CD4-positive, alpha-beta T cell treated with Interleukin-4 for 4 hours (primary cell): ENCODE measurements around the gene DTL.

Experiments used
- DNase-seq: peaks from one replicate; pipeline ENCODE4 v3.0.0-alpha.2; 2020

DTL gene

GRCh38 chr1:212098771-212099170 lies 63.2 kb downstream of the DTL start:
- DNase-seq, result no peak

- no peak for DNase-seq
Observed at GRCh38 chr1:212101251-212101650, 65.7 kb downstream of the DTL start.

- DNase-seq, result no peak
Observed at GRCh38 chr1:212101735-212102134, 66.2 kb downstream of the DTL start.

GRCh38 chr1:212104586-212105325 lies 69.2 kb downstream of the DTL start:
- DNase-seq, result no peak

GRCh38 chr1:212106286-212106792 lies 70.8 kb downstream of the DTL start:
- DNase-seq, result no peak

- no peak for DNase-seq
Observed at GRCh38 chr1:212107481-212107880, 71.9 kb downstream of the DTL start.

GRCh38 chr1:212108187-212108586 lies 72.6 kb downstream of the DTL start:
- no peak for DNase-seq

- DNase-seq, result no peak
Observed at GRCh38 chr1:212108981-212109380, 73.4 kb downstream of the DTL start.

GRCh38 chr1:212109728-212110127 lies 74.2 kb downstream of the DTL start:
- no peak for DNase-seq

GRCh38 chr1:212110617-212111016 lies 75.1 kb downstream of the DTL start:
- DNase-seq, result no peak

GRCh38 chr1:212111536-212111935 lies 76.0 kb downstream of the DTL start:
- no peak for DNase-seq

GRCh38 chr1:212113706-212114105 lies 78.2 kb downstream of the DTL start:
- DNase-seq, result no peak

- DNase-seq, result no peak
Observed at GRCh38 chr1:212118167-212118871, 82.8 kb downstream of the DTL start.

GRCh38 chr1:212118872-212119260 lies 83.3 kb downstream of the DTL start:
- DNase-seq, result no peak

- DNase-seq, result no peak
Observed at GRCh38 chr1:212119397-212119837, 83.9 kb downstream of the DTL start.

- no peak for DNase-seq
Observed at GRCh38 chr1:212119863-212120262, 84.3 kb downstream of the DTL start.

- no peak for DNase-seq
Observed at GRCh38 chr1:212121779-212122178, 86.2 kb downstream of the DTL start.

- peak; percentile 7 for DNase-seq
Observed at GRCh38 chr1:212124690-212125582, 89.4 kb downstream of the DTL start.

- DNase-seq, result no peak
Observed at GRCh38 chr1:212125654-212126053, 90.1 kb downstream of the DTL start.

- DNase-seq, result no peak
Observed at GRCh38 chr1:212127221-212127620, 91.7 kb downstream of the DTL start.

GRCh38 chr1:212129781-212130180 lies 94.2 kb downstream of the DTL start:
- no peak for DNase-seq

GRCh38 chr1:212132025-212132424 lies 96.5 kb downstream of the DTL start:
- no peak for DNase-seq

GRCh38 chr1:212133319-212133718 lies 97.8 kb downstream of the DTL start:
- DNase-seq, result no peak
